Neural cell (in vitro differentiated cells): Measurements from ENCODE around the gene QPRT.
"Not testable (repeated sequence)": the region's sequence is repeated elsewhere in the genome, so short reads cannot be mapped to it uniquely, and the experiment has no call there.

ENCODE experiments used
- RAD21 ChIP-seq: fragments of 450-650 bp; conservative IDR thresholded peaks from 2 replicates; pipeline ENCODE4 v1.6.1; 2014; ENCODE audit warnings: antibody characterized with exemption, mild to moderate bottlenecking, moderate library complexity
- TF ChIP-seq, protein P1 (sequence below): fragments of 450-650 bp; IDR thresholded peaks from 2 replicates; pipeline ENCODE4 v1.5.1; 2014; ENCODE audit warnings: antibody characterized with exemption, mild to moderate bottlenecking, moderate library complexity; ENCODE audit not compliant: poor library complexity, severe bottlenecking

DNA sequence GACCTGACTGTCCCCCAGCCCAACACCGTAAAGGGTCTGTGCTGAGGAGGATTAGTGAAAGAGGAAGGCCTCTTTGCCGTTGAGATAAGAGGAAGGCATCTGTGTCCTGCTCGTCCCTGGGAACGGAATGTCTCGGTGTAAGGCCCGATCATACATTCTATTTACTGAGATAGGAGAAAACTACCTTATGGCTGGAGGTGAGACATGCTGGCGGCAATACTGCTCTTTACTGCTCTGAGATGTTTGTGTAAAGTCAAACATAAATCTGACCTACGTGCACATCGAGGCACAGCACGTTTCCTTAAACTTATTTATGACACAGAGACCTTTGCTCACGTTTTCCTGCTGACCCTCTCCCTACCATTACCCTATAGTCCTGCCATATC lies 61.6 kb downstream of the QPRT start:
- TF ChIP-seq, protein P1, sequence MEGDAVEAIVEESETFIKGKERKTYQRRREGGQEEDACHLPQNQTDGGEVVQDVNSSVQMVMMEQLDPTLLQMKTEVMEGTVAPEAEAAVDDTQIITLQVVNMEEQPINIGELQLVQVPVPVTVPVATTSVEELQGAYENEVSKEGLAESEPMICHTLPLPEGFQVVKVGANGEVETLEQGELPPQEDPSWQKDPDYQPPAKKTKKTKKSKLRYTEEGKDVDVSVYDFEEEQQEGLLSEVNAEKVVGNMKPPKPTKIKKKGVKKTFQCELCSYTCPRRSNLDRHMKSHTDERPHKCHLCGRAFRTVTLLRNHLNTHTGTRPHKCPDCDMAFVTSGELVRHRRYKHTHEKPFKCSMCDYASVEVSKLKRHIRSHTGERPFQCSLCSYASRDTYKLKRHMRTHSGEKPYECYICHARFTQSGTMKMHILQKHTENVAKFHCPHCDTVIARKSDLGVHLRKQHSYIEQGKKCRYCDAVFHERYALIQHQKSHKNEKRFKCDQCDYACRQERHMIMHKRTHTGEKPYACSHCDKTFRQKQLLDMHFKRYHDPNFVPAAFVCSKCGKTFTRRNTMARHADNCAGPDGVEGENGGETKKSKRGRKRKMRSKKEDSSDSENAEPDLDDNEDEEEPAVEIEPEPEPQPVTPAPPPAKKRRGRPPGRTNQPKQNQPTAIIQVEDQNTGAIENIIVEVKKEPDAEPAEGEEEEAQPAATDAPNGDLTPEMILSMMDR = not testable (repeated sequence)
- TF ChIP-seq RAD21 = not testable (repeated sequence)
